Cardiac fibroblast (primary cell): ENCODE measurements around the gene FMN1.

Source experiments
- DNase-seq, 2 donors: peaks; one replicate each; pipeline versions ENCODE4 v3.0.0 to v3.0.0-alpha.2; 2010; ENCODE audit warnings: low read depth in 2 of 2
- H3K4me3 ChIP-seq, 2 donors: replicated peaks in 1 of 2; 1 replicate in 1 of 2; 2 replicates in 1 of 2; pipeline ENCODE4 v1.5.1; 2011; ENCODE audit warnings: low read depth in 2 of 2, low read length in 2 of 2, mild to moderate bottlenecking in 2 of 2, moderate library complexity in 1 of 2
- CTCF ChIP-seq: IDR thresholded peaks from one replicate; pipeline ENCODE4 v1.5.1; 2011; ENCODE audit warnings: low read depth, mild to moderate bottlenecking, low read length, inconsistent platforms

The FMN1 gene

GRCh38 chr15:32946210-32946609 lies 248.3 kb downstream of the FMN1 start:
- TF ChIP-seq CTCF: no peak
- no peak overlapping the region for H3K4me3 ChIP-seq
- DNase-seq: no peak

- no peak for DNase-seq
- TF ChIP-seq CTCF: no peak
- no peak overlapping the region for H3K4me3 ChIP-seq
Measured at GRCh38 chr15:32944431-32944830, 250.1 kb downstream of the FMN1 start.

- DNase-seq: peak; percentile 35 to 43
- no peak overlapping the region for H3K4me3 ChIP-seq
- no peak for TF ChIP-seq CTCF
Measured at GRCh38 chr15:32943711-32944110, 250.8 kb downstream of the FMN1 start.

- no peak overlapping the region for H3K4me3 ChIP-seq
- no peak for DNase-seq
- no peak for TF ChIP-seq CTCF
Measured at GRCh38 chr15:32942401-32942841, 252.1 kb downstream of the FMN1 start.

- no peak for DNase-seq
- TF ChIP-seq CTCF: no peak
- H3K4me3 ChIP-seq: no peak overlapping the region
Measured at GRCh38 chr15:32941823-32942222, 252.7 kb downstream of the FMN1 start.

- no peak for DNase-seq
- TF ChIP-seq CTCF: no peak
- no peak overlapping the region for H3K4me3 ChIP-seq
Measured at GRCh38 chr15:32936976-32937375, 257.5 kb downstream of the FMN1 start.

- DNase-seq: peak; percentile 83 to 89
- H3K4me3 ChIP-seq: no peak overlapping the region
- peak; percentile 79 for TF ChIP-seq CTCF
Measured at GRCh38 chr15:32936283-32936918, 258.1 kb downstream of the FMN1 start.
